Peyer's patch (tissue), 4 donors: Measurements from ENCODE around the gene P2RX3. TPM values are rescaled to one million over a fixed set of nuclear protein-coding genes. Genes with fewer than 3 reads are reported as not detected.
A peak's percentile ranks its signal among the peaks of the same experiment; 100 is the strongest.

ENCODE experiments used
- DNase-seq, 3 donors: peaks; one replicate each; pipeline ENCODE4 v3.0.0-alpha.2; 2017 to 2019
- H3K27ac ChIP-seq, 4 donors: fragments of 200-600 bp; sonication (generic); one replicate each; pipeline ENCODE4 v1.5.1; 2016 to 2019
- H3K27me3 ChIP-seq, 2 donors: fragments of 200-600 bp; sonication (generic); one replicate each; pipeline ENCODE4 v1.5.1; 2019
- H3K36me3 ChIP-seq, 3 donors: fragments of 200-600 bp; sonication (generic); one replicate each; pipeline ENCODE4 v1.5.1; 2016 to 2019
- H3K4me1 ChIP-seq, 4 donors: fragments of 200-600 bp; sonication (generic); one replicate each; pipeline ENCODE4 v1.5.1; 2016 to 2019
- H3K4me3 ChIP-seq, 4 donors: fragments of 200-600 bp; sonication (generic); 1 replicate in 3 of 4; 2 replicates in 1 of 4; pipeline ENCODE4 v1.5.1; 2016 to 2019; ENCODE audit warnings: mild to moderate bottlenecking in 1 of 4
- H3K9me3 ChIP-seq, 4 donors: fragments of 200-600 bp; sonication (generic); one replicate each; pipeline ENCODE4 v1.5.1; 2016 to 2019; ENCODE audit warnings: mild to moderate bottlenecking in 1 of 4
- POLR2A ChIP-seq, 2 donors: fragments of 450-650 bp; IDR thresholded peaks; one replicate each; pipeline ENCODE4 v1.5.1; 2017; ENCODE audit warnings: antibody characterized with exemption in 2 of 2, mild to moderate bottlenecking in 2 of 2, moderate library complexity in 2 of 2
- total RNA-seq, 4 donors: library from RNA; depleted of rRNA; stranded (reverse); fragments of >200 nt; gene quantifications; one replicate each; pipeline ENCODE4 v1.1.0, GENCODE V29; 2016
- TF ChIP-seq, protein P1 (sequence below), 6 experiments: fragments of 450-650 bp in 4 of 6; fragments of 200-600 bp in 2 of 6; sonication (generic) in 1 of 6; IDR thresholded peaks; one replicate each; pipeline ENCODE4 v1.5.1; 2017 to 2019; ENCODE audit warnings: antibody characterized with exemption in 6 of 6, mild to moderate bottlenecking in 3 of 6, moderate library complexity in 1 of 6

Gene P2RX3
- total RNA-seq, 4 donors from 2014 or later: 0.80 TPM; not detected in 3

DNA sequence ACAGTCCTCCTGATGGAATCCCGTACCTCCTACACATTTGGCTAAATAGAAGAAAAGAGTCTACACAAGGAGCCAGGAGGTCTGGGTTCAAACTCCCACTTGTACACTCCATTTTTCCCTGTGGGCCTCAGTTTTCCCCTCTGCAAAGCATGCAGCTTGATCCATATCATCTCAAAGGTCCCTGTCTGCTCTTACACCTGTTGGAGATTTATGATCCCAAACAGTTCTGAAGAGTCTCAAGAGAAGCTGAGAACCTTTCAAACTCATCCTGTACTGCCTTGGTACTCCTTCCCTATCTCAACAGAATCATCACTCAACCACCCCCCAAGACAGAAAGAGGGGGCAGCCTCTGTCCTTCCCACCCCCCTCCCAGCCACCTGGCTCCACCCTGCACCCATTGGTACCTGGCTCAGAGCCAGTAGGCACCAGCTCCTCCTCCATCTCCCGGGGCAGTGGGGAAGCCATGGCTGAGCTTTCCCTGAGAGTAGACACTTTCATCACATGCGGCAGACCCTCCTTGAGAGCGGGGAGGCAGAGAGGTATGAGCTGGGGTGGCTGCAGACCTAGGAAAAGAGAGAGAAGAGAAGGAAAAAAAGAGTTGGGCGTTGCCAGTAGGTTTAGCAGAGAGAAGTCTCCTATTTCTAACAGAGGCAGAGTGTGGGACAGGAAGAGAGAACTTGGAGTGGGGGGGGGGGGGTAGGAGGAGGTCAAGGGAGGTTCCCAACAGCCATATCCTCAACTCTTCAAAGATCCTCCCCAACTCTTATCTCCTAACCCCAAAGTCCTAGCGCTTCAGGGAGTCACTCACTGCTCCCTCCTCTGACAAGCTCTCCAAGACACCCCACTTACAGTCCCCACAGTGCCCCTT lies 16.5 kb upstream of the P2RX3 start:
- peaks cover 0 to 36% (median 0%) of the 10 kb centered on the region in 3 donors for H3K36me3 ChIP-seq
- no peak for DNase-seq
- peak overlapping the region; percentile 18 to 97 (median 91) for H3K27ac ChIP-seq
- H3K4me3 ChIP-seq: peak overlapping the region in 2 of 4 donors; percentile 85 to 95
- TF ChIP-seq, protein P1, sequence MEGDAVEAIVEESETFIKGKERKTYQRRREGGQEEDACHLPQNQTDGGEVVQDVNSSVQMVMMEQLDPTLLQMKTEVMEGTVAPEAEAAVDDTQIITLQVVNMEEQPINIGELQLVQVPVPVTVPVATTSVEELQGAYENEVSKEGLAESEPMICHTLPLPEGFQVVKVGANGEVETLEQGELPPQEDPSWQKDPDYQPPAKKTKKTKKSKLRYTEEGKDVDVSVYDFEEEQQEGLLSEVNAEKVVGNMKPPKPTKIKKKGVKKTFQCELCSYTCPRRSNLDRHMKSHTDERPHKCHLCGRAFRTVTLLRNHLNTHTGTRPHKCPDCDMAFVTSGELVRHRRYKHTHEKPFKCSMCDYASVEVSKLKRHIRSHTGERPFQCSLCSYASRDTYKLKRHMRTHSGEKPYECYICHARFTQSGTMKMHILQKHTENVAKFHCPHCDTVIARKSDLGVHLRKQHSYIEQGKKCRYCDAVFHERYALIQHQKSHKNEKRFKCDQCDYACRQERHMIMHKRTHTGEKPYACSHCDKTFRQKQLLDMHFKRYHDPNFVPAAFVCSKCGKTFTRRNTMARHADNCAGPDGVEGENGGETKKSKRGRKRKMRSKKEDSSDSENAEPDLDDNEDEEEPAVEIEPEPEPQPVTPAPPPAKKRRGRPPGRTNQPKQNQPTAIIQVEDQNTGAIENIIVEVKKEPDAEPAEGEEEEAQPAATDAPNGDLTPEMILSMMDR (IDR thresholded peaks at IDR 0.05): no peak
- no peak for TF ChIP-seq POLR2A (IDR thresholded peaks at IDR 0.05)
- H3K4me1 ChIP-seq: peaks cover 0 to 74% (median 8%) of the 10 kb centered on the region in 4 donors
- no peaks in the 10 kb centered on the region for H3K9me3 ChIP-seq
- H3K27me3 ChIP-seq: no peaks in the 10 kb centered on the region

DNA sequence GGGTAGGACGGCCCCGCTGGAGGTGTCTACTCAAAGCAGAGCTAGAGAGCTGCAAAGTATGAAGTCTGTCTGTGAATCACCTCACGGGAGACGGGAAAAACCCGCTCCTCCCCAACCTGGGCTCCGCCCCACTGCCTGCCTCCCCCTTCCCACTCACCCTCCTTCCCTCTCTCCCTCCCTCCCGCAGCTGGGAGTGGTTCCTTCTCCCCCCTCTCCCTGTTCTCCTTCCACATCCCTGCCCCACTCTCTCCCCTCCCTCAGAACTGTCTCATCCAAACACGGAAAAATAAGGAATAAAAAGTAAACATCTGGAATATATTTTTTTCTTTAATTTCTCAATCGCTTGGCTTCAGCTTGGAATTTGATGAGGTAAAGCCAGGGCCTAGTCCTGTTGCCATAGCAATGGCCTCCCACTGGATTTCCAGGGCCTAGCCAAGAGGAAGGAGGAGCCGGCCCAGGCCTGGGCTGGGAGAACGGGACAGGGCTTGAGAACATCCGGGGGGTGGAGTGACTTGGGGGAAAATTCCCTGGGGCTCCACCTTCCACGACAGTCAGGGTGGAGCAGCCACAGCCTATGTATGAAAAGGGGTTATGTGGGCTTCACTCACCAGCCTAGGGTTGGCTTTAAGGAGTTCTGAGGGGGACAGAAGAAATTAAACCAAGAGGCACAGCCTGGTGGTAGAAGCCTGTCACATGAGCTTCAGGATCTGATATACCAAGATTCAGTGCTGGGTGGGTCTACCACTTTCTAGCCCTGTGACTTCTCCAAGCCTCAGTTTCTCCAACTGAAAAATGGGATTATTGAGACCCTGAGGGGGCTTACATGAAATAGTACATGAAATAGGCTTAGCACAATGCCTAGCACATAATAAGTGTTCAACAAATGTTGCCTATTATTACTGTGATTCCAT lies 15.6 kb upstream of the P2RX3 start:
- H3K4me1 ChIP-seq: peaks cover 0 to 73% (median 8%) of the 10 kb centered on the region in 4 donors
- no peaks in the 10 kb centered on the region for H3K9me3 ChIP-seq
- peak; percentile 33 to 89 (median 80) for DNase-seq
- H3K27ac ChIP-seq: peak overlapping the region; percentile 74 to 97 (median 91)
- no peaks in the 10 kb centered on the region for H3K27me3 ChIP-seq
- H3K4me3 ChIP-seq: peak overlapping the region in 2 of 4 donors; percentile 85 to 95
- H3K36me3 ChIP-seq: peaks cover 0 to 36% (median 0%) of the 10 kb centered on the region in 3 donors
- TF ChIP-seq POLR2A (IDR thresholded peaks at IDR 0.05): peak in 1 of 2 donors; percentile 67
- TF ChIP-seq, protein P1 (IDR thresholded peaks at IDR 0.05): peak in 1 of 6 experiments; percentile 10

DNA sequence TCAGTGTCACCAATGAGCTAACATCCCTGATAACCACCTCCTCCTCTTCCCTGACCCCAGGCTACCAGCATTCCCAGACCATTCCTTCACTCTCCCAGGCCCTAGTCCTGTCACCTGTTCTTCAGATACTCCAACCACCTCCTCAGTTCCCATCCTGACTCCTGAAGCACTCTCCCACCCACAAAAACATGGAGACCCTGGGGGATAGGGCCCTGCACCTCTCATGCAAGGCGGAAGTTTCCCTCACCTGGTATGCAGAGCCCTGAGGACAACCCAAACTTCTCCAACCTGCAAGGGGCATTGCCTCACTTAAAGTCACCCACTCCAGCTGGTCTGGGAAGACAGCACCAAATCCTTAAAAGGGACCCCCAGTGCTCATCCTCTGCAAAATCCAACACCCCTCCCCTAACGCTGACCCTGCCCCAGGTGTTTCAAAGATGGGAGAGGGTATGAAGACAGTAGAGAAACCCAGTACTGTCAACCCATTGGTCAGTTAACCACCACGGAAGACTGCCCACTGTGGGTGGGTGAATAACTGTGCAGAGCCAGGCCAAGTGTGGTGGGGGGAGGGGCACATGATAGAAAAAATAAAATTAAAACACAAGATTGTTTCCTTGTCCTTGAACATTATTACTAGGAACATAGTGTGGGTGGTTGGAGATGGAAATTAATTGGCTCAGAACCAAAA lies 14.8 kb upstream of the P2RX3 start:
- no peak for TF ChIP-seq POLR2A (IDR thresholded peaks at IDR 0.05)
- TF ChIP-seq, protein P1 (IDR thresholded peaks at IDR 0.05): no peak
- DNase-seq: no peak
- no peaks in the 10 kb centered on the region for H3K27me3 ChIP-seq
- peaks cover 0 to 40% (median 0%) of the 10 kb centered on the region in 3 donors for H3K36me3 ChIP-seq
- H3K4me1 ChIP-seq: peaks cover 0 to 65% (median 8%) of the 10 kb centered on the region in 4 donors
- peak overlapping the region; percentile 67 to 95 (median 84) for H3K4me3 ChIP-seq
- no peaks in the 10 kb centered on the region for H3K9me3 ChIP-seq
- peak overlapping the region; percentile 74 to 97 (median 91) for H3K27ac ChIP-seq

DNA sequence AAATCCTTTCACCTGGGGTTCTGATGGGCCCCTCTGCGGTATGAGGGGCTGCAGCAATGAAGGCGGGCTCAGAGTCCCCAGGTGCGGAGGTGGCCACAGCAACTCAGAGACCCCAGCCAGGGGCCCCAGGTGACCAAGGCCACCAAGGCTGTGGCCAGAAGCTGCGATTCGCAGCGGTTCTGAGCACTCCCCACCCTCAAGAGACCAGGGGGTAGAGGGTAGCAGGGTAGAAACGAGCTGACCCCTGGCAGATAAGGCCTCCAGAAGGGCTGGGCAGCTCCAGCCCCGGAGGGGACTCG lies 14.3 kb upstream of the P2RX3 start:
- no peak for DNase-seq
- H3K27me3 ChIP-seq: no peaks in the 10 kb centered on the region
- H3K4me1 ChIP-seq: peaks cover 0 to 61% (median 8%) of the 10 kb centered on the region in 4 donors
- H3K4me3 ChIP-seq: peak overlapping the region; percentile 67 to 95 (median 84)
- H3K27ac ChIP-seq: peak overlapping the region; percentile 74 to 97 (median 91)
- TF ChIP-seq POLR2A (IDR thresholded peaks at IDR 0.05): no peak
- TF ChIP-seq, protein P1 (IDR thresholded peaks at IDR 0.05): no peak
- H3K9me3 ChIP-seq: no peaks in the 10 kb centered on the region
- H3K36me3 ChIP-seq: peaks cover 0 to 41% (median 0%) of the 10 kb centered on the region in 3 donors
